LNCaP clone FGC (cell line): ENCODE data around the gene ETV4.

Experiments used
- DNase-seq: peaks from one replicate; pipeline ENCODE4 v3.0.0-alpha.2; 2011; ENCODE audit warnings: low read depth
- H3K4me3 ChIP-seq: 2 replicates; pipeline ENCODE4 v1.5.1; 2011; ENCODE audit warnings: mild to moderate bottlenecking, low read depth, low read length, control low read depth
- TF ChIP-seq, protein P1 (sequence below): IDR thresholded peaks from 2 replicates; pipeline ENCODE4 v1.5.1; 2012; ENCODE audit warnings: mild to moderate bottlenecking; ENCODE audit not compliant: control insufficient read depth, insufficient read depth; ENCODE audit errors: extremely low read depth

Gene ETV4

DNA sequence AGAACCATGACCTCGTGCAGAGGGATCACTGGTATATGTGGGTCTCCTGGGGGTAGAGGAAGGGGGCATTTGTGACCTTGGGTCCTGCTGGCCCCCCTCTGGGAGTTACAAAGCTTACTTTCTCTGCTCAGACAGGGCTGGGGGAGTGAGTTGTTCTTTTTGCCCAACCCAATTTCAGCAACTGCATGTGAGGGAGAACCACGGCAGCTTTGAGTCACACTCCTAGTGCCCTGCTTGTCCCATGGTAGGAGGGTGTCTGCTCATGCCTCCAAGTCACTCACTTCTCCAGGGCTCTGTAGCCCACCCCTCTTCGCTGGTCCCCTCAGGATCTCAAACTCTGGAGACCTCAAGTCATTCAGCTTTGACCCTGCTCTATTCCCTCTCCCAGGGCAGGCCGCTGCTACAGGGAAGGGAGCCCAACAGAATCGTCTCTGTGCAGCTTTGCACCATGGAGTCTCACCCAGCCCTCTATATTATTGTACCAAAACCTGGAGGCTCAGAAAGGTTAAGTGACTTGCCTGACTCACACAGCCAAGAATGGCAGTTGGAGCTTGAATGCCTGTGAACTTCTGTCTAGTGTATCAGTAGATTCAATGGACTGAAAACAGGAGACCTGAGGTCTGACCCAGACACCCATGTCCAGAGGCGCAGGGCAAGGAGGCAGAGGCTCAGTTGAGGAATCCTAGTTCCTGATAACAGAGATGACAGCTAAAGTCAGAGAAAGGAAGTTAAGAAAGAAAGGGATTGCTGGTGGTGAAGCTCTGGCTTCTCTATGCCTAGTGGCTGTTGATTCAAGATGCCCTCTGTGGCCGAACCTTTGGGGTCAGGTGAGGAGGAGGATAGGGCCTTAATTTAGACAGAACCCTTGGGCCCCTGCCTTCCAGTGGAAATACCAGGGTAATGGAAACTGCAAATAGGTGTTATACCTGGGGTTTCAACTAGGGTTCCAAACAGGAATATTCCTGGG lies 14.6 kb upstream of the ETV4 start:
- H3K4me3 ChIP-seq, result no peak overlapping the region
- DNase-seq, result no peak
- TF ChIP-seq, protein P1, sequence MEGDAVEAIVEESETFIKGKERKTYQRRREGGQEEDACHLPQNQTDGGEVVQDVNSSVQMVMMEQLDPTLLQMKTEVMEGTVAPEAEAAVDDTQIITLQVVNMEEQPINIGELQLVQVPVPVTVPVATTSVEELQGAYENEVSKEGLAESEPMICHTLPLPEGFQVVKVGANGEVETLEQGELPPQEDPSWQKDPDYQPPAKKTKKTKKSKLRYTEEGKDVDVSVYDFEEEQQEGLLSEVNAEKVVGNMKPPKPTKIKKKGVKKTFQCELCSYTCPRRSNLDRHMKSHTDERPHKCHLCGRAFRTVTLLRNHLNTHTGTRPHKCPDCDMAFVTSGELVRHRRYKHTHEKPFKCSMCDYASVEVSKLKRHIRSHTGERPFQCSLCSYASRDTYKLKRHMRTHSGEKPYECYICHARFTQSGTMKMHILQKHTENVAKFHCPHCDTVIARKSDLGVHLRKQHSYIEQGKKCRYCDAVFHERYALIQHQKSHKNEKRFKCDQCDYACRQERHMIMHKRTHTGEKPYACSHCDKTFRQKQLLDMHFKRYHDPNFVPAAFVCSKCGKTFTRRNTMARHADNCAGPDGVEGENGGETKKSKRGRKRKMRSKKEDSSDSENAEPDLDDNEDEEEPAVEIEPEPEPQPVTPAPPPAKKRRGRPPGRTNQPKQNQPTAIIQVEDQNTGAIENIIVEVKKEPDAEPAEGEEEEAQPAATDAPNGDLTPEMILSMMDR, result no peak

DNA sequence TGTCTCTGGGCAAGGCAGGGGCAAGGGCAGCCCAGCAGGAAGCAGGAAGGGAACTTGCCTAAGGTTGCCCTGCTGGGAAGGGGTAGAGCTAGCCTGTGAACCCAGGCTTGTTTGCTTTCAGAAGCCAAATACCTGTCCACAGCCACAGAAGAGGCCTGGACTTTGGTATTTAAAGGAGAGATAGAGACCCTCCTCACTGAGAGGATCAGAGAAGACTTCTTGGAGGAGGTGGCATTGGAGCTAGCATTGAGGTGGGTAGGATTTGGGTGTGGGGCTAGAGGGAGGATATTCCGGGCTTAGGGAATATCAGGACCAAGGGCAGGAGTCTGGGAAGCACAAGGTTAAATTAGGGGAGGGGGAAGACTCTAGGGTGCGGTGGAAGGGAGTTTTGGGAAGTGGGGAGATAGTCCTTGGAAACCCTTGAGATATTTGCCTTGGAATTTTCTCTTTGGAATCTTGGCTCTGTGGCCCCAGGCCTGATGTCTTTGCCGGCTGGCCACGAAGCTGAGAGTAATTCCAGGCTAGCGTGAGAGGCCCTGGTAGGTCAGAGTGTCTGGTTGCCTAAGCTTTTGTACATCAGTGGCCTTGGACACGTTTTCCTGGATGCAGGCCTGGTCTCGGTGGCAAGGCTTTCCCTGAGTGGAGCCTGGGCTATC lies 13.1 kb upstream of the ETV4 start:
- no peak overlapping the region for H3K4me3 ChIP-seq
- TF ChIP-seq, protein P1, result no peak
- DNase-seq, result no peak

DNA sequence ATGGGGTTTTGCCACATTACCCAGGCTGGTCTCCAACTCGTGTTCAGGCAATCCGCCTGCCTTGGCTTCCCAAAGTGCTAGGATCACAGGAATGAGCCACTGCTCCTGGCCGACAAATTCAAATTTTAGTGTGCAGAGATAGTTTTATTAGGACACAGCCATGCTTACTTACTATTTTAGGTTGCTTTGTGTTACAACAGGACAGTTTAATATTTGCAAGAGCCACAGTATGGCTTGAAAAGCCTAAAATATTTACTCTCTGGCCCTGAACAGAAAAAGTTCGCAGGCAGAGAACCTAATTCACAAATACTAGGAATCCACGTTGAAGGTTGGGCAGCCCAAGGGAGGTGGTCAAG lies 12.6 kb upstream of the ETV4 start:
- DNase-seq, result no peak
- H3K4me3 ChIP-seq, result no peak overlapping the region
- TF ChIP-seq, protein P1, result no peak

DNA sequence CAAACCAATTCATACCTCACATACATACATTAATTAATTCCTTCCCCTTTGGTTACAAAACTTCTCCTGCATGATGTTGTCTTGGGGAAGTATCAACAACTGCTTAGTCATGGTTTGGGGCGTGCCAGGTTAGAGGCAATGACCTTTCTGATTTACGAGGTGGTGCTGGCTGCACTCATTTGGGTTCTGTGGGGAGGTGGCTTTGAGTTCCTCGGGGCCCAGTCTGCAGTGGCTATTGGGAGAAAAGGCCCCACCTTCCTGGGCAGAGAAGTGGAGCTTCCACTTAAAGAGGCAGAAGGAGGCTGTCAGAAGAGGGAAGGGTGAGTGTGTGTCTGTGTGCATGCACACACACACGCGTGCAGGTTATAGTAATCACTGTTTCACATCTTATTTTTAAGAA lies 10.2 kb upstream of the ETV4 start:
- TF ChIP-seq, protein P1, result no peak
- H3K4me3 ChIP-seq, result no peak overlapping the region
- DNase-seq, result no peak

DNA sequence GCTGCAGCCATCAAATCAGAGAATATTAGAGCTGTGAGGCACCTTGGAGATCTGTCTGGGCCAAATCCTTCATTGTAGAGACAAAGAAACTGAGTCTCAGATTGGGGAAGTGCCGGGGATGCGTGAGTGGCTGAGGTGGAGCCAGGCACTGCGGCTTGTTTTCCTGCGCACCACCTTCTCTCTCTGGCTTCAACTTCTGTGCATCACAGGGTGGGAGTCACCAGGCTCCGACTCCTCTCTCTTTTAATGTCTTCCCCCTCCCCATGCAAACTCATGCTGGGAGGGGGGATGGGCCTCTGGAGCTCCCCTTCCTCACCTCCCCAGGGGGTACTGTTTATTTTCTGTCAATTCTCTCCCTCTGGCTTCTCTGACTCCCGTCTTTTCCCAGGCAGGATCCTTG lies 8.7 kb upstream of the ETV4 start:
- TF ChIP-seq, protein P1, result no peak
- H3K4me3 ChIP-seq, result no peak overlapping the region
- DNase-seq, result no peak

DNA sequence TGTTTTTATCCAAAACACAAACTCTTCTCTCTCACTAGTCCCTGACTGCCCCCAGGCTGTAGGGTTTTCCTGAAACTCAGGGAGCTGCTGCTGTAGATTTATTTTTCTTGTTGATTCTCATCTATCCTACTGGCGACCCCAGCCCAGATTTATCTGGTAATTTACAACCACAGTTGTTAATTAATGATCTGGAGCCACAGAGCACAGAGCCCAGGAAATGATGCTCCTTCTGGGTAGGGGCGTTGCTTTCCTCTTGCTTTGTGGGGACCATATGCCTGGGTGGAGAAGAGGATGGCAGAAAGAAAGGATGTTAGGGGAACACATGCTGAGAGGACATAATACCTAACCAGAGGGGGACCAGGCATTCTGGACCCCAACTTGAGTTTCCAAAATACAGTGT lies 7.4 kb upstream of the ETV4 start:
- no peak for DNase-seq
- no peak overlapping the region for H3K4me3 ChIP-seq
- TF ChIP-seq, protein P1, result no peak
